Brain microvascular endothelial cell (primary cell): ENCODE data around the gene PMS1.

Experiments used
- DNase-seq: peaks from one replicate; pipeline ENCODE4 v3.0.0-alpha.2; 2020
- H3K27ac ChIP-seq: fragments of 250-450 bp; sonication (Bioruptor Pico); 2 replicates; pipeline ENCODE4 v1.5.1; 2020; ENCODE audit warnings: mild to moderate bottlenecking, moderate library complexity
- H3K27me3 ChIP-seq: fragments of 250-450 bp; sonication (Bioruptor Pico); replicated peaks from 2 replicates; pipeline ENCODE4 v1.5.1; 2020; ENCODE audit warnings: mild to moderate bottlenecking
- H3K36me3 ChIP-seq: fragments of 250-450 bp; sonication (Bioruptor Pico); replicated peaks from 2 replicates; pipeline ENCODE4 v1.5.1; 2020; ENCODE audit warnings: mild to moderate bottlenecking
- H3K4me3 ChIP-seq: 2 replicates; pipeline ENCODE4 v1.5.1; 2011; ENCODE audit warnings: low read depth, mild to moderate bottlenecking, control low read depth, low read length, moderate library complexity
- CTCF ChIP-seq: IDR thresholded peaks from 2 replicates; pipeline ENCODE4 v1.5.1; 2011; ENCODE audit warnings: low read depth, mild to moderate bottlenecking, moderate library complexity, low read length, control low read depth, inconsistent platforms; ENCODE audit errors: missing control alignments
- in situ Hi-C: cut with HindIII; loops from 2 replicates; pipeline ENCODE4 v1.10.0; 2017; ENCODE audit warnings: low sequenced_read_pairs, low pct_ligation_motif_present

PMS1 gene

DNA sequence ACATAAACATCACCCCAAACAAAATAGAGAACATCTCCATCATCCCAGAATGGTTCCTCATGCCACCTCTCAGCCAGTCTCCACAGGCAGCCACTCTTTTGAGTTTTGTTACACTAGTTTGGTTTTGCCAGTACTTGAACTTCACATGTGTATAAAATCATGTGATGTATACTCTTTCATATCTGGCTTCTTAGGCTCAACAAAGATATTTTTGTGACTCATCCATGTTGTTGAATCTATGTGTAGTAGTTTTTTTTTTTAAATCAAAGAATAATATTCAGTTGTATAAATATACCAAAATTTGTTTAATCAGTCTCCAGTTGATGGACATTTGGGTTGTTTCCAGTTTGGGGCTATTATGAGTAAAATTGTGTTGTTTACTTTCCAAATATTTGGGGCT, 75.9 kb downstream of the PMS1 start:
- DNase-seq: no peak
- in situ Hi-C loops: no loop called here
- no peak for TF ChIP-seq CTCF

DNA sequence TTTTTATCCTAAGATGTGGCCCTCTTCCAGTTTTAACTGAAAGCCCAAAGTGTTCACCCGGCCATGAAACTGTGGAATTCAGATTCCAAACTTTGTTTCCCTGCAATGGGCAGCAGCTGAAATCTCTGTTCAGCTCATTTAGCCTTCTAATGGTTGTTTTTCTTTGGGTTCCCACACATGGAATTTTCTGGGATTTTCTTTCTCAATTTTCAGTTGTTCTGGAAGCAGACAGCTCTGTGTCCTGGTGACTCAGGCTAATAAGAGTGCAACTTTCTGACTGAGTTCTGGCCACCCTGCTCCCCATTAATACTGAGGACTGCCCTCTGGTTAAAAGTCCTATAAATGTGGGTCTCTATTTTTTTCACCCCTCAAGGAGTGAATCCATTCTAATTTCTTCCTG, 78.5 kb downstream of the PMS1 start:
- Histone ChIP-seq H3K27ac (no peak overlapping the region), H3K36me3 (no peaks in the 10 kb centered on the region), H3K27me3 (no peaks in the 10 kb centered on the region), H3K4me3 (no peak overlapping the region)
- in situ Hi-C loops: no loop called here
- TF ChIP-seq CTCF: no peak
- no peak for DNase-seq

More for the DNA sequence above, 75.9 kb downstream of the PMS1 start:
- no peaks in the 10 kb centered on the region for H3K36me3 ChIP-seq
- H3K27me3 ChIP-seq: no peaks in the 10 kb centered on the region
- H3K27ac ChIP-seq: no peak overlapping the region
- H3K4me3 ChIP-seq: no peak overlapping the region

DNA sequence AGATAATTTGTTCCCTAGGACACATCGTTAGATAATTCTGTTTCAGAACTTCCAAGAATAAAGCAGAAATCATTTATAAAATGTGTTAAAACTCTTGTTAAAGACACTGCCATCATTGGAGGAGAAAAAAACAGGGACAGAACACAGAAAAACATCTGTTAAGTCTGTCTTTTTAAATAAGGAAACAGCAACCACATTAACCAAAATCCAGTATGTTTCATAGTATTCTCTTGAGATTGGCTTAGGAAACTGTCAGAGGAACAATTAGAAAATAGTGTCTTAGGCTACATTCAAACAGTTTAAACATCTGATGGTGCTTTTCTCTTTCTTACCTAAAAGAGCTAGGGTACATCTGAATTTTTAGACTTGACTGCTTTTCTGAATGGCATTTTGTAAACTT, 81.6 kb downstream of the PMS1 start:
- TF ChIP-seq CTCF: no peak
- H3K27ac ChIP-seq: no peak overlapping the region
- H3K27me3 ChIP-seq: no peaks in the 10 kb centered on the region
- no peak overlapping the region for H3K4me3 ChIP-seq
- in situ Hi-C loops: no loop called here
- H3K36me3 ChIP-seq: no peaks in the 10 kb centered on the region
- DNase-seq: no peak

DNA sequence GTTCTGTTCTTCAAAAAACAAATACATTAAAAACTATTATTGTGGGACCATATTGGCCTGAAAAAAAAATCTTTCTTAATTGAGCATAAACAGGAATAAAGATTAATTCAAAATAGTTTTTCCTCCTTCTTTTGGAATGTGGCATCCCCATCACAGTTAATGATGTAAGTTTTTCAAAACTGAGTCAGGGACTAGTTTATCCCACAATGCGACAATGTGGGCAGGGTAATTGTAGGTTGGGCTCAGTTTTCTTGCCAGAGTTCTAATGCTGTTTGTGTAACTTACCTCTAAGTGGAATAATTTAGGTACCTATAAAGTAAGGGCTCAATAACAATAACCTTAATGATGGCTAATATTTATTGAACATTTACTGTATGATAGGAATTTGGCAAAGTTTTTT, 82.0 kb downstream of the PMS1 start:
- in situ Hi-C loops: no loop called here
- TF ChIP-seq CTCF: no peak
- DNase-seq: no peak
- H3K4me3 ChIP-seq: no peak overlapping the region
- no peaks in the 10 kb centered on the region for H3K27me3 ChIP-seq
- H3K36me3 ChIP-seq: no peaks in the 10 kb centered on the region
- H3K27ac ChIP-seq: no peak overlapping the region

GRCh38 chr2:189868896-189869295, 84.6 kb downstream of the PMS1 start:
- no peak for DNase-seq
- in situ Hi-C loops: no loop called here
- H3K27me3 ChIP-seq: no peaks in the 10 kb centered on the region
- no peaks in the 10 kb centered on the region for H3K36me3 ChIP-seq
- no peak for TF ChIP-seq CTCF
- no peak overlapping the region for H3K4me3 ChIP-seq
- no peak overlapping the region for H3K27ac ChIP-seq

DNA sequence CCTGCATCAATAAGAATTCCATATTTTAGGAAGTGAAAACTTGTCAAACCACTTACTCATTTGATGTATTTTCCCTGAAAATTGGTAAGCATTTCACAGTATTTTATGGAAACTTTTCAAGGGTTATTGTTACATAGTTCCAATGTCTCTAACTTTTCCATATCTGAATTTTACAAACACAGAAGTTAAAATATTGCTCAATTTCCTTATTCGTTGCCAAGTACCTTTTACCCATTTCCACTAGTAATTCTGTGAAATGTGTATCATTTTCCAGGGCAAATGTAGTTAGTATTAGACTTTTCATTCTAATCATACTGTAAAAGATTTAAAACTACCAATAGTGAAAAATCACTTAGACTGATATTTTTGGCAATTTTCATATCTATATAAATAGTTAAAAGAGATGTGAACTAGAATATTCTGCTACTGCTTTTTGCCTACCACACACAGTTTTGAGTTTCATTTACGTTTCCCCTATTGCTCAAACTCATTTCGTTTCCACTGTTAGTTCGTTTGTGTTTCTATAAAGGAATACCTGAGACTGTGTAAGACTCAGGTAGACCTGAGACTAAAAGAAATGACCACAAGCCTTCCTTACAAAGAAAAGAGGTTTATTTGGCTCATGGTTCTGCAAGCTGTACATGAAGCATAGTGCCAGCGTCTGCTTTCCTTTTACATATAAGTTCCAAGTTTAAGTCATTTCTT, 86.3 kb downstream of the PMS1 start:
- TF ChIP-seq CTCF: no peak
- no peaks in the 10 kb centered on the region for H3K27me3 ChIP-seq
- H3K4me3 ChIP-seq: no peak overlapping the region
- no peak for DNase-seq
- no peaks in the 10 kb centered on the region for H3K36me3 ChIP-seq
- in situ Hi-C loops: no loop called here
- no peak overlapping the region for H3K27ac ChIP-seq
